Endodermal cell (in vitro differentiated cells): Measurements from ENCODE around the gene FBXL4. TPM values are rescaled to one million over a fixed set of nuclear protein-coding genes. Genes with fewer than 3 reads are reported as not detected.

Experiments
- DNase-seq: peaks from one replicate; pipeline ENCODE4 v3.0.0-alpha.2; 2017
- H3K27ac ChIP-seq: 2 replicates; pipeline ENCODE4 v1.5.1; 2013; ENCODE audit warnings: mild to moderate bottlenecking, low read depth, low read length, moderate library complexity
- H3K27me3 ChIP-seq: 2 replicates; pipeline ENCODE4 v1.6.1; 2013; ENCODE audit warnings: mild to moderate bottlenecking, low read length, moderate library complexity; ENCODE audit not compliant: insufficient read depth, control insufficient read depth, poor library complexity, severe bottlenecking
- H3K36me3 ChIP-seq: 2 replicates; pipeline ENCODE4 v1.7.0; 2013; ENCODE audit warnings: mild to moderate bottlenecking, low read length, moderate library complexity; ENCODE audit not compliant: control insufficient read depth, insufficient read depth
- H3K4me1 ChIP-seq: one replicate; pipeline ENCODE4 v1.7.0; 2013; ENCODE audit warnings: low read length; ENCODE audit not compliant: control insufficient read depth, insufficient read depth
- H3K4me3 ChIP-seq: 2 replicates; pipeline ENCODE4 v1.5.1; 2013; ENCODE audit warnings: mild to moderate bottlenecking, low read length, moderate library complexity
- H3K9ac ChIP-seq: 2 replicates; pipeline ENCODE4 v1.6.1; 2013; ENCODE audit warnings: mild to moderate bottlenecking, low read length, moderate library complexity; ENCODE audit not compliant: poor library complexity, severe bottlenecking; ENCODE audit errors: extremely low read depth
- H3K9me3 ChIP-seq: 2 replicates; pipeline ENCODE4 v1.6.1; 2013; ENCODE audit warnings: mild to moderate bottlenecking, low read length, moderate library complexity; ENCODE audit not compliant: control insufficient read depth
- H3K27ac Mint-ChIP-seq: 2 replicates; pipeline ENCODE4 v1.8.0; 2020; ENCODE audit warnings: mixed read lengths
- H3K27me3 Mint-ChIP-seq: 2 replicates; pipeline ENCODE4 v1.8.0; 2021; ENCODE audit warnings: mild to moderate bottlenecking, mixed read lengths; ENCODE audit not compliant: insufficient read depth
- H3K36me3 Mint-ChIP-seq: 2 replicates; pipeline ENCODE4 v1.8.0; 2020; ENCODE audit warnings: low read depth, mixed read lengths
- H3K4me1 Mint-ChIP-seq: 2 replicates; pipeline ENCODE4 v1.8.0; 2020; ENCODE audit warnings: mixed read lengths
- H3K4me3 Mint-ChIP-seq: 2 replicates; pipeline ENCODE4 v1.8.0; 2020; ENCODE audit warnings: mild to moderate bottlenecking, moderate library complexity, mixed read lengths
- H3K9me3 Mint-ChIP-seq: 2 replicates; pipeline ENCODE4 v1.8.0; 2020; ENCODE audit warnings: mild to moderate bottlenecking, mixed read lengths
- CTCF ChIP-seq: fragments of 200-600 bp; sonication (generic); conservative IDR thresholded peaks from 2 replicates; pipeline ENCODE4 v1.5.0; 2021; ENCODE audit warnings: antibody characterized with exemption, mild to moderate bottlenecking
- WGBS, 2 experiments: methylation state at CpG; one replicate each; pipeline versions ENCODE4 v1.1.5 to v1.1.7; 2013; ENCODE audit warnings: missing lambda C conversion rate in 2 of 2, mixed read lengths in 1 of 2; ENCODE audit not compliant: insufficient coverage in 1 of 2, insufficient read length in 1 of 2; 5-methylcytosine and 5-hydroxymethylcytosine counted together
- total RNA-seq, 2 donors: library from RNA; stranded (reverse); fragmentation: NEBNext Ultra II Directional in 1 of 2; extraction: Animal tissue kit (Norgen Biotek cat#: 25700) in 1 of 2; gene quantifications; 2 replicates in 1 of 2; 3 replicates in 1 of 2; pipeline ENCODE4 v1.2.1, GENCODE V29; 2021

The FBXL4 gene
- total RNA-seq, 2 donors from 2014 or later = 14.1 to 17.4 TPM

- Histone ChIP-seq H3K36me3 (no peaks in the 10 kb centered on the region), H3K27me3 (no peaks in the 10 kb centered on the region), H3K4me3 (no peak overlapping the region), H3K4me1 (no peaks in the 10 kb centered on the region), H3K27ac (no peak overlapping the region), H3K9me3 (no peaks in the 10 kb centered on the region), H3K9ac (no peak overlapping the region)
- DNase-seq = no peak
- Mint-ChIP-seq H3K4me3 (no peak overlapping the region), H3K4me1 (no peaks in the 10 kb centered on the region), H3K27me3 (no peaks in the 10 kb centered on the region), H3K27ac (no peak overlapping the region), H3K9me3 (no peaks in the 10 kb centered on the region), H3K36me3 (peaks cover 2% of the 10 kb centered on the region)
- TF ChIP-seq CTCF = no peak
- WGBS, 2 experiments = 90 to 95% methylated on average over 3 to 6 of the region's 6 CpGs
Measured at GRCh38 chr6:98864497-98864896, 83.2 kb downstream of the FBXL4 start.

- Histone ChIP-seq H3K4me3 (no peak overlapping the region), H3K27me3 (peaks cover 66% of the 10 kb centered on the region), H3K9me3 (no peaks in the 10 kb centered on the region), H3K9ac (no peak overlapping the region), H3K27ac (no peak overlapping the region), H3K36me3 (no peaks in the 10 kb centered on the region), H3K4me1 (no peaks in the 10 kb centered on the region)
- no peak overlapping the region for H3K27ac Mint-ChIP-seq
- H3K9me3 Mint-ChIP-seq = no peaks in the 10 kb centered on the region
- no peak for DNase-seq
- TF ChIP-seq CTCF = no peak
- H3K4me1 Mint-ChIP-seq = peaks cover 19% of the 10 kb centered on the region
- H3K27me3 Mint-ChIP-seq = peaks cover 75% of the 10 kb centered on the region
- no peaks in the 10 kb centered on the region for H3K36me3 Mint-ChIP-seq
- peak overlapping the region; percentile 49 for H3K4me3 Mint-ChIP-seq
- 84% methylated on average over 18 of the region's 18 CpGs for WGBS, 2 experiments
Measured at GRCh38 chr6:98848539-98849242, 99.1 kb downstream of the FBXL4 start.

GRCh38 chr6:98847779-98848538 is 99.8 kb downstream of the FBXL4 start:
- H3K4me3 Mint-ChIP-seq = peak overlapping the region; percentile 49
- H3K27ac Mint-ChIP-seq = no peak overlapping the region
- peaks cover 83% of the 10 kb centered on the region for H3K27me3 Mint-ChIP-seq
- H3K36me3 ChIP-seq = no peaks in the 10 kb centered on the region
- H3K4me1 Mint-ChIP-seq = peaks cover 23% of the 10 kb centered on the region
- H3K4me3 ChIP-seq = peak overlapping the region; percentile 29
- H3K9ac ChIP-seq = no peak overlapping the region
- no peaks in the 10 kb centered on the region for H3K9me3 Mint-ChIP-seq
- no peaks in the 10 kb centered on the region for H3K36me3 Mint-ChIP-seq
- WGBS, 2 experiments = 50 to 55% methylated on average over 22 to 51 of the region's 51 CpGs
- H3K4me1 ChIP-seq = no peaks in the 10 kb centered on the region
- DNase-seq = peak; percentile 84
- H3K27ac ChIP-seq = no peak overlapping the region
- peak; percentile 54 for TF ChIP-seq CTCF
- H3K9me3 ChIP-seq = no peaks in the 10 kb centered on the region
- H3K27me3 ChIP-seq = peaks cover 74% of the 10 kb centered on the region
